GM12878 (cell line): ENCODE data around the gene ASCC1. TPM values are rescaled to one million over a fixed set of nuclear protein-coding genes. Genes with fewer than 3 reads are reported as not detected.
A peak's percentile ranks its signal among the peaks of the same experiment; 100 is the strongest.

Experiments
- ATAC-seq: fragments of 200-7000 bp; cut with Tn5 transposase; 3 replicates; pipeline ENCODE4 v1.9.1; 2020; ENCODE audit warnings: mild to moderate bottlenecking, moderate library complexity
- BruUV-seq: library from RNA; stranded (reverse); fragments of 400-500 nt; replicated peaks from 2 replicates; lab custom pipeline; 2021; lab: Mats Ljungman, UMichigan
- CTCF ChIA-PET: fragments of 300-600 bp; sonication (Branson Sonifier 250); formaldehyde crosslinking; extraction: SDS; loops from one replicate; lab custom pipeline; 2021; ENCODE audit warnings: inconsistent platforms; lab: Yijun Ruan, JAX
- POLR2A ChIA-PET: fragments of 350-600 bp; formaldehyde crosslinking; extraction: SDS; loops from one replicate; lab custom pipeline; 2021; ENCODE audit warnings: inconsistent platforms; lab: Charles Lee
- RAD21 ChIA-PET: fragments of 300-600 bp; sonication (Branson Sonifier 250); formaldehyde crosslinking; loops from one replicate; lab custom pipeline; 2023; ENCODE audit warnings: antibody characterized with exemption; ENCODE audit not compliant: unreplicated experiment; lab: Charles Lee
- SMC1A ChIA-PET: fragments of 300-600 bp; sonication (Branson Sonifier 250); formaldehyde crosslinking; loops from one replicate; lab custom pipeline; 2023; ENCODE audit not compliant: unreplicated experiment, uncharacterized antibody; lab: Charles Lee
- DNase-seq: peaks from one replicate; pipeline ENCODE4 v3.0.0-alpha.2; 2011; ENCODE audit warnings: low read depth, low spot score
- FAIRE-seq: peaks from 3 replicates; lab custom pipeline; 2011; peaks lifted over from hg19 to GRCh38; lab: Jason Lieb, UNC
- H2AFZ ChIP-seq: 2 replicates; pipeline ENCODE4 v1.6.0; 2011; ENCODE audit warnings: low read depth, low read length, control low read depth; ENCODE audit not compliant: control insufficient read depth
- H3K27ac ChIP-seq: 2 replicates; pipeline ENCODE4 v1.5.1; 2011; ENCODE audit warnings: control low read depth; ENCODE audit not compliant: control insufficient read depth, insufficient read depth
- H3K27me3 ChIP-seq, 2 experiments: replicated peaks in 1 of 2; 2 replicates each; pipeline versions ENCODE4 v1.6.0 to v1.6.1; 2011; ENCODE audit warnings: low read length in 1 of 2; ENCODE audit not compliant: control insufficient read depth in 2 of 2, insufficient read depth in 2 of 2
- H3K36me3 ChIP-seq, 2 experiments: 2 replicates each; pipeline ENCODE4 v1.5.1; 2011; ENCODE audit warnings: low read length in 1 of 2; ENCODE audit not compliant: control insufficient read depth in 2 of 2, insufficient read depth in 2 of 2
- H3K4me1 ChIP-seq: 2 replicates; pipeline ENCODE4 v1.6.1; 2011; ENCODE audit warnings: mild to moderate bottlenecking, low read length, moderate library complexity, mixed read lengths; ENCODE audit not compliant: control insufficient read depth, insufficient read depth
- H3K4me2 ChIP-seq: 2 replicates; pipeline ENCODE4 v1.6.0; 2011; ENCODE audit warnings: control low read depth; ENCODE audit not compliant: control insufficient read depth, insufficient read depth
- H3K4me3 ChIP-seq: fragments of 200-600 bp; sonication (generic); 2 replicates; pipeline ENCODE4 v1.5.1; 2016
- H3K79me2 ChIP-seq: 2 replicates; pipeline ENCODE4 v1.6.0; 2011; ENCODE audit warnings: low read length; ENCODE audit not compliant: control insufficient read depth, insufficient read depth
- H3K9ac ChIP-seq: 2 replicates; pipeline ENCODE4 v1.8.0; 2011; ENCODE audit warnings: low read length, control low read depth, mixed read lengths; ENCODE audit not compliant: control insufficient read depth, insufficient read depth
- H3K9me3 ChIP-seq: replicated peaks from 3 replicates; pipeline ENCODE4 v1.5.1; 2011; ENCODE audit warnings: mild to moderate bottlenecking, low read length; ENCODE audit not compliant: control insufficient read depth, insufficient read depth
- H4K20me1 ChIP-seq: 2 replicates; pipeline ENCODE4 v1.6.0; 2011; ENCODE audit not compliant: control insufficient read depth, insufficient read depth
- ATF7 ChIP-seq: fragments of 450-650 bp; IDR thresholded peaks from 2 replicates; pipeline ENCODE4 v1.6.1; 2016; ENCODE audit warnings: low read depth, mild to moderate bottlenecking
- HSF1 ChIP-seq: fragments of 150-350 bp; IDR thresholded peaks from 2 replicates; pipeline ENCODE4 v1.6.1; 2014; ENCODE audit warnings: mild to moderate bottlenecking, low read depth, low read length
- IKZF1 ChIP-seq: fragments of 450-650 bp; conservative IDR thresholded peaks from 2 replicates; pipeline ENCODE4 v1.6.1; 2017; ENCODE audit warnings: antibody characterized with exemption, mild to moderate bottlenecking
- KDM1A ChIP-seq: fragments of 200-600 bp; sonication (generic); IDR thresholded peaks from 2 replicates; pipeline ENCODE4 v1.6.1; 2016; ENCODE audit warnings: borderline replicate concordance
- POLR2AphosphoS2 ChIP-seq: IDR thresholded peaks from 2 replicates; pipeline ENCODE4 v1.6.1; 2011; ENCODE audit warnings: low read depth, mild to moderate bottlenecking, low read length, improper control_type of control experiment, moderate library complexity
- POLR2AphosphoS5 ChIP-seq: IDR thresholded peaks from 2 replicates; pipeline ENCODE4 v1.6.1; 2011; ENCODE audit warnings: mild to moderate bottlenecking, low read length, inconsistent platforms
- POU2F2 ChIP-seq: IDR thresholded peaks from 3 replicates; pipeline ENCODE4 v1.6.1; 2011; ENCODE audit warnings: low read depth, mild to moderate bottlenecking, low read length, borderline replicate concordance
- SMC3 ChIP-seq: IDR thresholded peaks from 2 replicates; pipeline ENCODE4 v1.6.1; 2011; ENCODE audit warnings: low read length, improper control_type of control experiment, borderline replicate concordance
- WGBS: methylation state at CpG from one replicate; pipeline ENCODE4 v1.1.6; 2016; ENCODE audit warnings: low lambda C conversion rate; ENCODE audit not compliant: insufficient replicate concordance, insufficient coverage; ENCODE audit errors: missing lambda C conversion rate; 5-methylcytosine and 5-hydroxymethylcytosine counted together
- in situ Hi-C: fragments of 300-500 bp; cut with MboI; formaldehyde crosslinking; loops from 9 replicates; pipeline ENCODE4 v1.14.3; 2018; ENCODE audit warnings: mixed read lengths
- intact Hi-C: fragments of 100-400 bp; cut with micrococcal nuclease; formaldehyde crosslinking; loops from one replicate; pipeline ENCODE4 v1.14.2; 2022; ENCODE audit not compliant: unreplicated experiment
- polyA plus RNA-seq, 11 experiments: library from polyadenylated mRNA; depleted of rRNA in 4 of 11; unstranded in 6 of 11; stranded (reverse) in 5 of 11; fragments of >200 nt; fragmentation: Nextera tagmentation in 4 of 11; fragmentation: Illumina TruSeq in 1 of 11; extraction: Ambion mirVana in 4 of 11; extraction: Trizol in 1 of 11; gene quantifications; 1 replicate in 1 of 11; 2 replicates in 10 of 11; pipeline versions ENCODE4 v1.2.1 to v1.2.3, GENCODE V29; 2011 to 2016; ENCODE audit warnings: inconsistent platforms in 2 of 11, missing spikeins in 2 of 11, low read depth in 1 of 11
- total RNA-seq, 4 experiments: library from RNA; depleted of rRNA in 3 of 4; stranded (reverse); fragments of >200 nt in 3 of 4; fragmentation: Illumina TruSeq in 1 of 4; extraction: Trizol in 1 of 4; gene quantifications; 2 replicates each; pipeline versions ENCODE4 v1.2.1 to v1.2.3, GENCODE V29; 2013 to 2021
- TF ChIP-seq, protein P1 (sequence below), 3 experiments: IDR thresholded peaks in 2 of 3; conservative IDR thresholded peaks in 1 of 3; 2 replicates each; pipeline ENCODE4 v1.5.1; 2011; ENCODE audit warnings: low read depth in 3 of 3, low read length in 3 of 3, mild to moderate bottlenecking in 3 of 3, control low read depth in 2 of 3, moderate library complexity in 2 of 3, inconsistent platforms in 1 of 3, mixed read lengths in 1 of 3; ENCODE audit not compliant: control insufficient read depth in 2 of 3, insufficient read depth in 1 of 3; ENCODE audit errors: extremely low read depth in 1 of 3

Gene ASCC1
- total and polyA plus RNA-seq, 10 of the 15 experiments (the other 5 are each of a cell fraction or from before 2014, with no cell fraction given): 23.3 to 80.6 (median 42.8) TPM

DNA sequence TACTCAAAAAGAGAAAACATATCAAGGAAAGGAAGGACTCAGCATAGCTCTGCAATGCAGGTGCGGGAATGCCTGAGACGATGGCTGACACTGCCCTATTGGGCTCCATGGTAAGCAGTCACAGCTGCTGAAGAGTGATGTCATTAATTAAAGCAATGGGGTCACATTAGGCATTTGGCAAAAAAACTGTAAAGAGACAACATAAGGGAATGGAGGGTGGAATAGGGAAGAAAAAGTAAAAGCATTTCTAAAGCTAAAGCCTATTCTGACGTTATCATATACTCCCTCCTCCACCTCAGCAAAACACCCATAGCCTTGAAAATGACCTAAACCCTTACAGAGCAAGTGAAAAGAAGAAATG is 89.2 kb downstream of the ASCC1 start:
- CTCF ChIA-PET: interaction anchor here (0.6 to 5.6 kb wide), 42 partner anchors 9 to 262 kb away, joined by 3 to 127 read pairs (median 4); partner anchors contain the start of genes ANAPC16 and ASCC1
- intact Hi-C loops: no loop called here
- WGBS: 98% methylated on average over 3 of the region's 3 CpGs

GRCh38 chr10:72126184-72126871 is 89.7 kb downstream of the ASCC1 start:
- ATAC-seq (peak; percentile 42), DNase-seq (no peak), FAIRE-seq (peak; percentile 81)
- RAD21 ChIA-PET: interaction anchor here (0.6 to 4.0 kb wide), 22 partner anchors 9 to 1168 kb away, joined by 3 to 43 read pairs (median 4); partner anchors contain the start of genes ANAPC16 and ASCC1
- H3K9me3 ChIP-seq: no peaks in the 10 kb centered on the region
- no peaks in the 10 kb centered on the region for H3K79me2 ChIP-seq
- no peak overlapping the region for H2AFZ ChIP-seq
- H3K4me3 ChIP-seq: no peak overlapping the region
- POLR2A ChIA-PET: interaction anchor here (0.6 to 2.1 kb wide), 4 partner anchors 13 to 211 kb away, joined by 4 to 5 read pairs (median 4); no protein-coding TSS in a partner anchor
- peaks cover 0 to 2% of the 10 kb centered on the region in 2 experiments; a peak in 2 of 4 replicates for H3K36me3 ChIP-seq
- in situ Hi-C loops (no loop called here), intact Hi-C loops (no loop called here)
- no TSS peak for BruUV-seq
- no peak overlapping the region for H3K9ac ChIP-seq
- H3K27me3 ChIP-seq: no peaks in the 10 kb centered on the region
- CTCF ChIA-PET: interaction anchor here (0.6 to 5.6 kb wide), 49 partner anchors 9 to 263 kb away, joined by 3 to 127 read pairs (median 4); partner anchors contain the start of genes ANAPC16 and ASCC1
- no peak overlapping the region for H3K4me2 ChIP-seq
- WGBS: 80% methylated on average over 3 of the region's 3 CpGs
- no peaks in the 10 kb centered on the region for H4K20me1 ChIP-seq
- no peaks in the 10 kb centered on the region for H3K4me1 ChIP-seq
- SMC1A ChIA-PET: interaction anchor here (0.6 to 10.7 kb wide), 33 partner anchors 9 to 340 kb away, joined by 3 to 168 read pairs (median 4); partner anchors contain the start of genes ANAPC16 and ASCC1
- no peak overlapping the region for H3K27ac ChIP-seq
- TF ChIP-seq POLR2AphosphoS5 (no peak), POLR2AphosphoS2 (no peak), POU2F2 (no peak), HSF1 (no peak), SMC3 (peak; percentile 62; the same call in 1 of the 2 replicates)
- TF ChIP-seq, protein P1, sequence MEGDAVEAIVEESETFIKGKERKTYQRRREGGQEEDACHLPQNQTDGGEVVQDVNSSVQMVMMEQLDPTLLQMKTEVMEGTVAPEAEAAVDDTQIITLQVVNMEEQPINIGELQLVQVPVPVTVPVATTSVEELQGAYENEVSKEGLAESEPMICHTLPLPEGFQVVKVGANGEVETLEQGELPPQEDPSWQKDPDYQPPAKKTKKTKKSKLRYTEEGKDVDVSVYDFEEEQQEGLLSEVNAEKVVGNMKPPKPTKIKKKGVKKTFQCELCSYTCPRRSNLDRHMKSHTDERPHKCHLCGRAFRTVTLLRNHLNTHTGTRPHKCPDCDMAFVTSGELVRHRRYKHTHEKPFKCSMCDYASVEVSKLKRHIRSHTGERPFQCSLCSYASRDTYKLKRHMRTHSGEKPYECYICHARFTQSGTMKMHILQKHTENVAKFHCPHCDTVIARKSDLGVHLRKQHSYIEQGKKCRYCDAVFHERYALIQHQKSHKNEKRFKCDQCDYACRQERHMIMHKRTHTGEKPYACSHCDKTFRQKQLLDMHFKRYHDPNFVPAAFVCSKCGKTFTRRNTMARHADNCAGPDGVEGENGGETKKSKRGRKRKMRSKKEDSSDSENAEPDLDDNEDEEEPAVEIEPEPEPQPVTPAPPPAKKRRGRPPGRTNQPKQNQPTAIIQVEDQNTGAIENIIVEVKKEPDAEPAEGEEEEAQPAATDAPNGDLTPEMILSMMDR (IDR thresholded peaks at IDR 0.05 in 2 of 3, conservative IDR thresholded peaks at IDR 0.05 in 1 of 3; ENCODE audit: control insufficient read depth in 2 of 3, extremely low read depth in 1 of 3, insufficient read depth in 1 of 3, low read depth in 3 of 3, low read length in 3 of 3): peak; percentile 13 to 46 (median 28); a peak in 4 of 6 replicates

More for the DNA sequence above, 89.2 kb downstream of the ASCC1 start:
- in situ Hi-C loops: no loop called here
- Histone ChIP-seq H3K4me1 (peaks cover 2% of the 10 kb centered on the region; the same call in 1 of the 2 replicates), H3K79me2 (no peaks in the 10 kb centered on the region), H3K4me2 (no peak overlapping the region), H3K4me3 (no peak overlapping the region), H3K36me3 (peaks cover 0 to 3% of the 10 kb centered on the region in 2 experiments; a peak in 3 of 4 replicates), H2AFZ (no peak overlapping the region)
- BruUV-seq: no TSS peak
- no peak for DNase-seq
- POLR2A ChIA-PET: interaction anchor here (0.6 to 2.1 kb wide), 3 partner anchors 47 to 210 kb away, joined by 3 to 5 read pairs (median 5); no protein-coding TSS in a partner anchor
- TF ChIP-seq ATF7 (peak; percentile 25; the same call in 1 of the 2 replicates), IKZF1 (no peak), KDM1A (no peak)
- TF ChIP-seq, all 136 proteins: peak for 1
- Histone ChIP-seq H3K27ac (no peak overlapping the region), H3K27me3 (no peaks in the 10 kb centered on the region), H3K9ac (no peak overlapping the region), H4K20me1 (no peaks in the 10 kb centered on the region), H3K9me3 (no peaks in the 10 kb centered on the region)
- SMC1A ChIA-PET: interaction anchor here (0.6 to 10.7 kb wide), 21 partner anchors 8 to 341 kb away, joined by 3 to 168 read pairs (median 5); partner anchors contain the start of genes ANAPC16 and ASCC1
- RAD21 ChIA-PET: interaction anchor here (0.9 to 4.0 kb wide), 16 partner anchors 47 to 213 kb away, joined by 3 to 43 read pairs (median 7); partner anchors contain the start of genes ANAPC16 and ASCC1
- ATAC-seq (peak; percentile 23; the same call in 2 of the 3 replicates), FAIRE-seq (no peak)
